HG03439 (cell line): ENCODE results near the gene NLRP2B.
"Not testable (repeated sequence)": the region's sequence is repeated elsewhere in the genome, so short reads cannot be mapped to it uniquely, and the experiment has no call there.

Experiments used
- ATAC-seq: cut with Tn5 transposase; IDR thresholded peaks from one replicate; pipeline ENCODE4 v1.9.1; 2021; ENCODE audit warnings: mild to moderate bottlenecking, moderate library complexity; ENCODE audit not compliant: unreplicated experiment

Gene NLRP2B

DNA sequence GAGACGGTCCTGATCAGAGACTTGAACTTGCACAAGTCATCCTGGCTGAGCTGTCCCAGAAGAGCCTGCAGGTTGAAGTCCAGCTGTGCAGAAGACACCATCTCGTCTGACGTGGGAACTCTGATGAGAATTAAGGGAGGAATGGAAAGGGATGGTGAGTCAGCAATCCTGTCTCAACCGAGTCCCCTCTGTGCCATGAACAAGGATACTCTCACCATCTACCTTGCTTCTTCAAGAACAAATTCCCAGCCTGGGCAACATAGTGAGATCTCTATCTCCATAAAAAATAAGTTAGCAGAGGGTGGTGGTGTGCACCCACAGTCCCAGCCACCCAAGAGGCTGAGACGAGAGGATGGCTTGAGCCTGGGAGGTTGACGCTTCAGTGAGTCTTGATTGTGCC is at the start of gene NLRP2B:
Gene NLRP2B, minus strand, starts transcription at position 101 of the 400 bp plus-strand sequence.
- ATAC-seq = no peak

DNA sequence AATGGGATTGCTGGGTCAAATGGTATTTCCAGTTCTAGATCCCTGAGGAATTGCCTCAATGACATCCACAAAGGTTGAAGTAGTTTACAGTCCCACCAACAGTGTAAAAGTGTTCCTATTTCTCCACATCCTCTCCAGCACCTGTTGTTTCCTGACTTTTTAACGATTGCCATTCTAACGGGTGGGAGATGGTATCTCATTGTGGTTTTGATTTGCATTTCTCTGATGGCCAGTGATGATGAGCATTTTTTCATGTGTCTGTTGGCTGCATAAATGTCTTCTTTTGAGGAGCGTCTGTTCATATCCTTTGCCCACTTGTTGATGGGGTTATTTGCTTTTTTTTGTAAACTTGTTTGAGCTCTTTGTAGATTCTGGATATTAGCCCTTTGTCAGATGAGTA is 45.9 kb upstream of the NLRP2B start:
- not testable (repeated sequence) for ATAC-seq

DNA sequence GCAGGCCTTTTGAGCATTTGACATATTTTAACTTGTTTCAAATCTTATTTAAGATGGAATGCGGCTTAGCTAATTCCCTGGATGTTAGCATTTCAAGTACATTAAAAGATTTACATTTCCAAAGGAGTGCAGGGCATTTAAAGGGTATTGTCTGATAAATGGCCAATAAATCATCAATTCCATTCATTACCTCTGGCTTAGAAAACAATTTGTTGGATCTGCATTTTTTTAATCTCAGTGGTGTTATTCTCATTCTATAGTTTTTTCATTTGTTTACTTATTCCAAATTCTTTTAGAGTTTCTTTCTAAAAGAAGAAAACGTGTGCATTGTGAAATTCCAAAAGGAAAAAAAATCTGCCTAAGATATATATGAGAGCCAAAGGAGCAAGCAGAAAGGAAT is 1.3 kb upstream of the NLRP2B start:
- ATAC-seq = no peak

DNA sequence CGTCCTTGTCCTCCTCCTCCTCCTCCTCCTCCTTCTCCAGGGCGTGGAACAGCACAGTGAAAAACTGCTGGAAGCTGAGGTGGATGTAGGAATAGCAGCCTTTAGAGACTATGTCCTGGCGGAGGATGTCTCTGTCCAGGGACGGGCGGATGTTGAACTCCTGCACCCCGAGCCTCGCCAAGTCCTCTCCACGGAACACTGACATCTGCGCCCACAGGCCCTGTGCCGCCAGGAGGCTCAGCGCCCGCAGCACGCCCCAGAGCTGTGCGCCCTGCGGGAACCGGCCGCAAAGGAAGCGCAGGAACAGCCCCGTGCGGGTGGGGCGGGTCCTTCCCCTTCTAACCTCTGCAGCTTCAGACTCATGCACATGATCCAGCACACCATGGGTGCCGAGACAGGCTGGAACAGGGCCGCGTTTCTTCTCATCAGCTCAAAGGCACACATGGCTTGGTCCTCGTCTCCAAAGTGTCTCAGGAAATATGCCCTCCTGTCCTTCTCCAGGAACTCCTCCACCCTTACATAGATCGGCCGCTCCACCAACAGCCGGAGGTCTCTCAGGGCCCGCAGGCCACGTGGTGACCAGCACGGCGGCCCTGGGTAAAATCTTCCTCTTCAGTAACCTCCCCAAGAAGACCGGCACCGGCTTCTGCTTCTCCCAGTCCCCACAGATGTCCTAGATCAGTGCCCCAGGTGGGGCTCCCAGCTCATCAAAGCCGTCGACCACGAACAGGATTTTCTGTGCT is 1.2 kb downstream of the NLRP2B start:
- ATAC-seq = no peak

DNA sequence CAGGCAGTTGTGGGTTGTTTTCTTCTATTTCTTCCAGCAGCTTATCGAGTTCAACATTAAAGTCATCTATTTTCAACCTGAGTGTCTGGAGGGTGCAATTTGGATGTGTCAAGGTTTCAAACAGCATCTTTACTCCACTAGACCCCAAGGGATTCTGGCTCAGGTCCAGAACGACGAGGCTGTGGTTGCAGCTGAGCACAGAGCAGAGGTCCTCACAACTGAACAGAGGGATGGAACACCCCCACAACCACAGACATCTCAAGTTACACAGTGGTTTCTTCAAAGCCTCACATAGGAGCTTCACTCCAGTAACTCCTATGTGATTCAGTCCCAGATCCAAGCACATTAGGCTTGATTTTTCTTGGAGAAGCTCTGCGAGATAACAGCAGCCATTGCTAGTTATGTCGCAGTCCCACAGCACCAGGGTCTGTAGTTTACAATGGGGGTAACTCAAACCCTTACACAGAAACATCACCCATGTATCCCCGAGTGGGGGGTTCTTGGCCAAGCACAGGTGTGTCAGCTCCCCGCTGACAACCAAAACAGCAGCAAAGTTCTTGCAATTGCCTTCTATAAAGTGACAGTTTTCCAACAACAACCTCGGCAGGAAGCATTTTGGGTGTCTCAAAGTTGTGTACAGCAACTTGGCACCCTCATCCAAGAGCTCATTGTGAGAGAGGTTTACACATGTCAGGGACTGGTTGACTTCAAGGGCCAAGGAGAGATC is 2.8 kb downstream of the NLRP2B start:
- ATAC-seq = no peak

DNA sequence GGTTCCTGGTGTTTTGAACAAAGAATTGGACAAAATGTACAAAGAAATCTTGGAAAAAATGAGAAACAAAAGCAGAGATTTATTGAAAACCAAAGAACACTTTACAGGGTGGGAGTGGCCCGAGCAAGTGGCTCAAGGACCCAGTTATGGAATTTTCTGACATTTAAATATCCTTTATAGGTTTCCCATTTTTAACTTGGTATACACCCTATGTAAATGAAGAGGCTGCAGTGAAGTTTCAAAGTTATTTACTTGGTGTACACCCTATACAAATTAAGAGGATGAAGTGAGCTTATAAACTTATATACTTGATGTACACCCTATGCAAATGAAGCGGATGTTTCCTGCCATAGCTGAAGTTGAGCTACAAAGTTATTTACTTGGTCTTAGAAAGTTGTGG is 4.7 kb downstream of the NLRP2B start:
- no peak for ATAC-seq

DNA sequence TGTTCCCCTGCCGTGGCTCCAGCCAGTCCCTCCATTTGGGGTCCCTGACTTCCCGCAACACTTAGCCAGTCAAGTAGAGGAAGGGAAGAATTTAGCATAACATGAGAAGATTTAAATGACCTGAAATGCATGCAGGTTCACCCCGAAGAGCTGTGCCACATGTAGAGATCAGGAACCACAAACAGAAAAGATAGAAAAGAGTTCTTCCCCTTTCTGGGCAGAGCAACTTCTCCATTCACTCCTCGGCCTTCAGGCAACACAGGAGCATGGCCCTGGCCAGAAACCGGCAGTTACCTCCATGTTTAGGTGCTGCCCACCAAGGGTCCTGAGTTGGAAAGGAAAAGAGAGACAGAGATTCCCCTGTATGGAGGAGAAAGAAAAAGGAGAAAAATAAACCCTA is 5.2 kb downstream of the NLRP2B start:
- ATAC-seq = no peak

DNA sequence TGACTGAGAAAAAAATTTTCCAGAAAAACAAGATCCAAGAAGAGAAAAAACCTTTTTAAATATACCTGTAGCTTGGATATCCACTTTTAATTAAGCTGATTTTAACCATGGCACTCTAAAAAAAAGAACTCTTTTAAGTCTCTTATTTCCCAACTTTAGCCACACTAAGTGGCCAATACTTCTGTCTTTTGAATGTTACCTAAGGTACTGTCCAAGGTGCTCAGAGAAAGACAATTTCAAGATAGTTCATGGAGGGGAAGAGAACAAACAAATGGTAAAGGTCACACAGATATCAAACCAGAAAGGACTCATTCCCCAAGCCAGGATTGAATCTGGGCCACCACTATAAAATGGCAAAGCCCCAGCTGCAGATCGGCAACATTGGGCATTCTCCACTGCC is 10.1 kb downstream of the NLRP2B start:
- no peak for ATAC-seq

DNA sequence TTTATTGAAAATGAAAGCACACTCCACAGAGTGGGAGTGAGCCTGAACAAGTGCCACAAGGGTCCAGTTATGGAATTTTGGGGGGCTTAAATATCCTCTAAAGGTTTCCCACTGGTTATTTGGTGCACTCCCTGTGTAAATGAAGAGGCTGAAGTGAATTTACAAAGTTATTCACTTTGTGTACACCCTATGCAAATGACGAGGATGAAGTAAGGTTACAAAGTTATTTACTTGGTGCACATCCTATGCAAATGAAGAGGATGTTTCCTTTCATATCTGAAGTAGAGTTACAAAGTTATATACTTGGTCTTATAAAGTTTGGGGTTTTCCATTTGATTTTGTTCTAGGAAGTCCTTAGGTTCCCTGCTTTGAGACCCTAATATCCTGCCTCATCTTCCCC is 13.1 kb downstream of the NLRP2B start:
- ATAC-seq = no peak

DNA sequence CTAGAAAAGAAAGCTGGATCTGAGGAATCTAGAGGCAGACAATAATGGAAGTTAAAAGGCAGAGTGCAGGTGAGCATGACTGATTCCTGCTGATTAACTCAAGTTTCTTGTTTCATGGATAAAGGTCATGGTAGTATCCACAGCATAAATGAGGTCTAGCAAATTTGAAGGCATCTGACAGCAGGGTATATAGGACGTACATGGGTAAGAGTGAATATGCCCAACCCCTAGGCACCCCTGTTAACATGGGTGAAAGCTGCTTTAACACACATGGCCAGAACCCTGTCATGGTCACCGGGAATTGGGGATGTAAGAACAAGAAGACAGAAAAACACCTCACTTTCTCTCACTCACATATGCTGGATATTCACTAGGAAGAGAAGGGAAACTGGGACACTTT is 25.0 kb downstream of the NLRP2B start:
- no peak for ATAC-seq

DNA sequence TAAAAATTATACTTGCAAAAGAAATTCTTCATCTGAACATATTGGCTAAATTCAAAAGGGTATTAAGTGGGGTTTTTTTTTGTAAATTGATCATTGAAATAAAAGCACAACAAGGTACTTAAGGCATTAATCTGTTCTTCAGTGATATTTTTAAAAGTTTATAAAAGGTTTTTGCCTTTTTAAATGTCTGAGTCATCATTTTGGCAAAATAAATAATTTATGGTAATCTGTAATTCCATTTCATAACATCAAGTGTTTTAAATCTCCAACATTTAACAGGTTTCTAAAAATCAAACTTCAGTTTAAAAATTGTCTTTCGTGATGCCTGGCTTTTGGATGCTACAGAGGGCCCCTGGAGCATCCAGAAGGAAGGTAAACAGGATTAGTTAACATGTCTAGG is 27.4 kb downstream of the NLRP2B start:
- ATAC-seq = no peak

DNA sequence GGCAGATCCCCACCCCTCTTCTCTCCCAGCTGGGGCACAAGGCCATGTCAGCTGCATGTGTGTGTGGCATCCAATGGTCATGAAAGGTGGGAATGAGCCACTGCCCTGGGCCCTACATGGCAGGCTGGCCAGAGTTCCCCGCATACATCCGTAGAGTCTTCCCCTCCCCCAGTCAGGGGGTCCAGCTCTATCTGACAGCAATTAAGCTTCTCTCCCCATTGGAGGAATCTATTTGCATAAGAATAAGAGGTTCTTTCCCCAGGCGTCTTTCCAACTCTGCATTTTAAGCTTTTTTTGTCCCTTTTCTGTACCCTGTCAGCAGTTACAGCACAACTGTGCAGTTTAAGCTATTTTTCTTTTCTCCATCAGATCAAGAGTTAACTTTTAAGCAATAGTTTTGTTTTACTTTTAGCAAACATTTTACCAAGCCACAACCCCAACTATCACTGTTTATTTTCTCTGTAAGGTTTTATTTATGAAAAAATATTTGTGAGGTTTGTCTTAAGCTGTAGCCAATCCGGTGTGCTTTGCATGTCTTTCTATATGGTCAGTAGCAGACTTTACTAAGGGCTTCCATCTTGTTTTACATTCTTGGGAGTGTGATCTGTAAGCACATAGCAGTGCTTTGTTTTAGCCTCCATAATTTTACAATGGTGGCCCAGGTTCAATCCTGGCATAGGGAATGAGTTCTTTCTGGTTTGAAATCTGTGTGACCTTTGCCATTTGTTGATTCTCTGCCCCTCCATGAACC is 28.7 kb downstream of the NLRP2B start:
- no peak for ATAC-seq

DNA sequence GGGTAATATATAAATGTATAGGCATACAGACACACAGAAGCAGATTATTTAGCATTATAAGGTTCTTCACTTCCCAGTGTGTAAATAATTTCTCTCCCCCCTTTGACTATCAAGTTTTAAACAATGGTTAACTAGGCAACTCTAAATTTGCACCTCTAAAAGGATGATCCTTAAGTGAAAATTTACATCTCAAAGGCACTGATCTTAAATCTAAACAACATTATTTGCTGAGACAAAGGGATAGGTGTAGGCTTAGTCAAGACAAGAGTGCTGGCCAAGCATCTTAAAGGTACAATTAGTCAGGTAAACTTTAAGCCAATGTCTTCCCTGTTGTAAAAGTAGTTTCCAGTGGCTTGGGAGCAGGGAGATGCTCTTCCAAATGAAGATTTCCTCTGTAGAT is 33.0 kb downstream of the NLRP2B start:
- ATAC-seq = no peak

DNA sequence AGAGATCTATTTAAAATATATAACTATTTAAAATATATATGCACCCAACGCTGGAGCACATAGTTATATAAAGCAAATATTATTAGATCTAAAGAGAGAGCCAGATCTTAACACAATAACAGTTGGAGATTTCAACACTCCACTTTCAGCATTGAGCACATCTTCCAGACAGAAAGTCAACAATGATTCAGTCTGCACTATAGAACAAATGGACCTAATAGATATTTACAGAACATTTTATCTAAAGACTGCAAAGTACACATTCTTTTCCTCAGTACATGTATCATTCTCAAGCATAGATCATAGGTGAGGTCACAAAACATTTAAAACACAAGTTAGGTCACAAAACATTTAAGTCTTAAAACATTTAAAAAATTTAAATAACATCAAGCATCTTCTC is 36.4 kb downstream of the NLRP2B start:
- no peak for ATAC-seq

DNA sequence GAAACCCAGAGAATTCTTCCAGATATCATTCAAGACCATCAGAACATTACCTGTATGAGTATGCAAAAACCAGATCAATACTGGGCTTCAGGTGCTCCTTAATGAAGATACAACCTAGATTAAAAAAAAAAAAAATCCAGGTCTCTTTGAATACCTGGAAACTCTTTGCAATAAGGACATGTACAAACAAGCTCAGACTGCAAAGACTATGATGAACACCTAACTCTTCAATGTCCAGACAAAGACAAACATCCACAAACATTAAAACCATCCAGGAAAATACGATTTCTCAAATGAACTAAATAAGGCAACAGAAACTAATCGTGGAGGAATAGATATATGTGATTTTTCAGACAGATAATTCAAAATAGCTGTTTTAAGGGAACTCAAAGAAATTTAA is 38.7 kb downstream of the NLRP2B start:
- no peak for ATAC-seq

DNA sequence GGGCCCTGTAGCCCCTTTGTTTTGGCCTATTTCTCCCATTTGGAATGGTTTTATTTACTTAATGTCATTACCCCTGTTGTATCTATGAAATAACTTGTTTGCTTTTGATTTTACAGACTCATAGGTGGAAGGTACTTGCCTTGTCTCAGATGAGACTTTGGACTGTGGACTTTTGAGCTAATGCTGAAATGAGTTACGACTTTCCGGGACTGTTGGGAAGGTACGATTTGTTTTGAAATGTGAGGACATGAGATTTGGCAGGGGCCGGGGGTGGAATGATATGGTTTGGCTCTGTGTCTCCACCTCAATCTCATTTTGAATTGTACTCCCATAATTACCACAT is 39.4 kb downstream of the NLRP2B start:
- ATAC-seq = no peak

DNA sequence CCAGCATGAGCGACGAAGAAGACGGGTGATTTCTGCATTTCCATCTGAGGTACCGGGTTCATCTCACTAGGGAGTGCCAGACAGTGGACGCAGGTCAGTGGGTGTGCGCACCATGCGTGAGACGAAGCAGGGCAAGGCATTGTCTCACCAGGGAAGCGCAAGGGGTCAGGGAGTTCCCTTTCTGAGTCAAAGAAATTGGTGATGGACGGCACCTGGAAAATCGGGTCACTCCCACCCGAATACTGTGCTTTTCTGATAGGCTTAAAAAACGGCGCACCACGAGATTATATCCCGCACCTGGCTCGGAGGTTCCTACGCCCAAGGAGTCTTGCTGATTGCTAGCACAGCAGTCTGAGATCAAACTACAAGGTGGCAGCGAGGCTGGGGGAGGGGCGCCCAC is 50.6 kb downstream of the NLRP2B start:
- not testable (repeated sequence) for ATAC-seq
